Ecto neural progenitor cell (in vitro differentiated cells): ENCODE measurements around the gene SIRT1.
A peak's percentile ranks its signal among the peaks of the same experiment; 100 is the strongest.
"Not testable (repeated sequence)": the region's sequence is repeated elsewhere in the genome, so short reads cannot be mapped to it uniquely, and the experiment has no call there.

ENCODE experiments used
- DNase-seq: peaks from one replicate; pipeline ENCODE4 v3.0.0-alpha.2; 2018; ENCODE audit warnings: low spot score

Gene SIRT1

DNA sequence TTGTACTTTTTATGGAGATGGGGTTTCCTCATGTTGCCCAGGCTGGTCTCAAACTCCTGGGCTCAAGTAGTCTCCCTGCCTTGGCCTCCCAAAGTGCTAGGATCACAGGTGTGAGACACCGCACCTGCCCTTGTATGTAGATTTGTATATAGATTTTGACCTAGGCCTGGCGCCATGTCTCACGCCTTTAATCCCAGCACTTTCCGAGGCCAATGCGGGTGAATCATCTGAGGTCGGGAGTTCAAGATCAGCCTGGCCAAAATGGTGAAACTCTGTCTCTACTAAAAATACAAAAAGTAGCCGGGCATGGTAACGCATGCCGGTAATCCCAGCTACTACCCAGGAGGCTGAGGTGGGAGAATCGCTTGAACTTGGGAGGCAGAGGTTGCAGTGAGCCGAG lies 7.0 kb upstream of the SIRT1 start:
- DNase-seq: not testable (repeated sequence)

DNA sequence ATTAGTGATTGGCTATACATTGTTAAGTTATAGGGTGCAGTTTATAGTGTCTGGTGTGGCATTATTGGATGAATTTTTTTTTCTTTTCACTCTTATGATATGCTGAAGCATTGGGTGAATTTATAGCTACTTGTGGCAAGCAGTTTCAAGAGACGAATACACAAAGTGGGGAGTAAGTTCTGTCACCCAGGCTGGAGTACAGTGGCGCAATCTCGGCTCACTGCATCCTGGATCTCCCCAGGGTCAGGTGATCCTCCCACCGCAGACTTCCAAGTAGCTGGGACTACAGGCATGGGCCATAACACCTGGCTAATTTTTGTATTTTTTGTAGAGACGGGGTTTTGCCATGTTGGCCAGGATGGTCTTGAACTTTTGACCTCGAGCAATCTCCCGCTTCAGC lies 6.3 kb upstream of the SIRT1 start:
- DNase-seq: no peak

DNA sequence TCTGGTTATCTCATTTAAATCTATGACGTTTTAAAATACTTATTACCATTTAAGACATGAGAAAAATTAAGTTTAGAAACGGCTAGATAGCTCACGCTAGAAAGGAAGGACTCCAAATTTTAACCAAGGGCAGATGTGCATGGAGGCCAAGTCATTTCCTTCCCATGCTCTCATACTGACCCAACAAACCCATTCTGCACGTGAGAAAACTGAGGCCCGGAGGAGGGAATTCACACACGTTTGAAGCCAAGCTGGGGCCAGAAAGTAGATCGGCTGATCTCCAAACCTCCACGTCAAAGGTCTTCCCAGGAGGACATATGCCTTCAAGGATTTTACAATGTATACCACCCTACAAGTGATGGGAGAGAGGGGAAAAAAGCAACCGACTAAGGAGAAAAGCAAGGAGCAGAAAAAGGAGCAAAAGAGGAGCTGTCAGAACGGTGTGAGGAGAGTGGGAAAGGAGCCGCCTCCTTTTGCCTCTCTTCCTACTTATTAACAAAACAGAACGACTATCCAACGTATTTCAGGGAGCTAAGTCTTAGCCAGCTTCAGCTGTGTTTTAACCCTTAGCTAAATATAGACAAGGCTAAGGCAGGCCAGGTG lies 645 bp upstream of the SIRT1 start:
- DNase-seq: no peak

DNA sequence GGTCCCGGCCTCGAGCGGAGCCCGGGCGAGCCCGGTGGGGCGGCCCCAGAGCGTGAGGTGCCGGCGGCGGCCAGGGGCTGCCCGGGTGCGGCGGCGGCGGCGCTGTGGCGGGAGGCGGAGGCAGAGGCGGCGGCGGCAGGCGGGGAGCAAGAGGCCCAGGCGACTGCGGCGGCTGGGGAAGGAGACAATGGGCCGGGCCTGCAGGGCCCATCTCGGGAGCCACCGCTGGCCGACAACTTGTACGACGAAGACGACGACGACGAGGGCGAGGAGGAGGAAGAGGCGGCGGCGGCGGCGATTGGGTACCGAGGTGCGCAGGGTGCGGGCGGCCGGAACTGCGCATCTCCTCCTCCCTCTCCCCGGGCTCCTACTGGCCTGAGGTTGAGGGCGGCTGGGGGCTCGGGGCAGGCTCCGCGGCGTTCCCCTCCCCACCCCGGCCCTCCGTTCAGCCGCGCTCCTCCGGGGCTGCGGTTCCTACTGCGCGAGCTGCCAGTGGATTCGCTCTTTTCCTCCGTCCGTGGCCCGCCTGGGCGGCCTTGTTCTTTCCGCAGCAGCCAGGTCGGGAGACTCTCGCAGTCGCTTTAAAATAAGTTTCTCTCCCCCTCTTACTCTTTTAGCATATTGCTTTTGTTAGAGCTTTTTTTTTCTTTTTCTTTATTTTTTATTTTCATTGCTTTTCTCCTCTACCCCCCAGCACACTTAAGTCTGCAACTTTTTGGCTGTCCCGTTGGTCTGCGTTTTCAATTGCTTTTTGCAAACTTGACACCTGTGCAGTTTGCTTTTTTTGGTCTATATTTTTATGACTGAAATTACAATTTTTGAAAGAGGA lies 600 bp downstream of the SIRT1 start:
- DNase-seq: peak; percentile 85

DNA sequence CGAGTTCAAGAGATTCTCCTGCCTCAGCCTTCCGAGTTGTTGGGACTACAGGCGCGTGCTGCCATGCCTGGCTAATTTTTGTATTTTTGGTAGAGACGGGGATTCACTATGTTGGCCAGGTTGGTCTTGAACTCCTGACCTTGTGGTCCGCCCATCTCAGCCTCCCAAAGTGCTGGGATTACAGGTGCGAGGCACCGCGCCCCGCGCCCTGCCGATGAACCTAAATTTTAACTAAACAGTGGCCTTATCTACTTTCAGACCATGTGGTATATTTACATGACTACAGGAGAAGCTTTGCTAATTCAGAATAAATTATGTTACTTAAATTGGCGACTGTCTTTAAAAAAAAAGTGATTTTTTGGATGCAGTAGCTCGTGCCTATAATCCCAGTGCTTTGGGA lies 9.2 kb downstream of the SIRT1 start:
- no peak for DNase-seq

DNA sequence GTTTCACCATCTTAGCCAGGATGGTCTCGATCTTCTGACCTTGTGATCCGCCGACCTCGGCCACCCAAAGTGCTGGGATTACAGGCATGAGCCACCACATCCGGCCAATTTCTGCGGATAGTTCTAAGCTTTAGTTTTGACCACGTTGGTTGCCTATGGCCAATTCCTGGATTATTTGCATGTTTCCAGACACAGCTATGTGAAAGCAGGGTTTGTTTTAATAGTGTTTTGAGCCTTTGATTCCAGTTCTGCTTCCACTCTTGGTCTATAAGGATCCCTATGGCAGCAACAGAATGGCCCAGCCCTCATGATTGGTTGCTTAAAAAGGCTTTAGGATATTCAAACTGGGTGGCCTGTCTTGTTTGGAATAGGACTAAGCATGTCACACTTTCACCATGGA lies 19.1 kb downstream of the SIRT1 start:
- DNase-seq: no peak

DNA sequence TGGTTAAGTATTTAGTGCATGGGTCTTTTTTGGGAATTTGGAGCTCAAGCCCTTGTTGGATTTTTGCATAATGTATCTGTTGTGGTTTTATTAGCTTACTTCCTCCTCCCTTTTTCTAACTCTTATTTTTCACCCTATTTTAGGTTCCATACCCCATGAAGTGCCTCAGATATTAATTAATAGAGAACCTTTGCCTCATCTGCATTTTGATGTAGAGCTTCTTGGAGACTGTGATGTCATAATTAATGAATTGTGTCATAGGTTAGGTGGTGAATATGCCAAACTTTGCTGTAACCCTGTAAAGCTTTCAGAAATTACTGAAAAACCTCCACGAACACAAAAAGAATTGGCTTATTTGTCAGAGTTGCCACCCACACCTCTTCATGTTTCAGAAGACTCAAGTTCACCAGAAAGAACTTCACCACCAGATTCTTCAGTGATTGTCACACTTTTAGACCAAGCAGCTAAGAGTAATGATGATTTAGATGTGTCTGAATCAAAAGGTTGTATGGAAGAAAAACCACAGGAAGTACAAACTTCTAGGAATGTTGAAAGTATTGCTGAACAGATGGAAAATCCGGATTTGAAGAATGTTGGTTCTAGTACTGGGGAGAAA lies 28.0 kb downstream of the SIRT1 start:
- DNase-seq: no peak

DNA sequence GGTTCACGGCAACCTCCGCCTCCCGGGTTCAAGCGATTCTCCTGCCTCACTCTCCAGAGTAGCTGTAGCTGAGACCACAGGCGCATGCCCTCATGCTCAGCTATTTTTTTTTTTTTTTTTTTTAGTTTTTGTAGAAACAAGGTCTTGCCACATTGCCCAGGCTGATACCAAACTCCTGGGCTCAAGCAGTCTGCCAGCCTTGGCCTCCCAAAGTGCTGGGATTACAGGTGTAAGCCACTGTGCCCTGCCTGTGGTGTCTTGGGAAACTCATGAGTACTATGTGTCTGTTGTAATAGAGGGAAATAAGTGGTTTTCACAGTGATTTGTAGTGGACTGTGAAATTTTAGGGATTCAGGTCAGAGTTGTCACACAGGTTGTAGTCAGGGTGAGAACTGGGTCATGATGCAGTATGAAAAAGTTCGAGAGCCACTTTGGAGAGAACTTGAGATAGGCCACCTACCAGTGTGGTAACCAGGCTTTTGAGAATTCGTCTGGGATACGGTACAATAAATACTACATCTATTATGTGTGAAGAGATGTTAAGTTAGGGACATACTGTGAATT lies 30.4 kb downstream of the SIRT1 start:
- no peak for DNase-seq

DNA sequence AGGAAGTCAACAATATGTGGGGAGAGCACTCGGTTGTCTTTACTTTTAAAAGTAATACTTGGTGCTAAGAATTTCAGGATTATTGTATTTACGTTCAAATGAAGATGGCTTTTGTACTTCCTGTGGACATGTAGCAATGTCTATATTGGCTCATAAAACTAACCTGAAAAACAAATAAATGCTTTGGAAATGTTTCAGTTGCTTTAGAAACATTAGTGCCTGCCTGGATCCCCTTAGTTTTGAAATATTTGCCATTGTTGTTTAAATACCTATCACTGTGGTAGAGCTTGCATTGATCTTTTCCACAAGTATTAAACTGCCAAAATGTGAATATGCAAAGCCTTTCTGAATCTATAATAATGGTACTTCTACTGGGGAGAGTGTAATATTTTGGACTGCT lies 32.7 kb downstream of the SIRT1 start:
- DNase-seq: no peak

DNA sequence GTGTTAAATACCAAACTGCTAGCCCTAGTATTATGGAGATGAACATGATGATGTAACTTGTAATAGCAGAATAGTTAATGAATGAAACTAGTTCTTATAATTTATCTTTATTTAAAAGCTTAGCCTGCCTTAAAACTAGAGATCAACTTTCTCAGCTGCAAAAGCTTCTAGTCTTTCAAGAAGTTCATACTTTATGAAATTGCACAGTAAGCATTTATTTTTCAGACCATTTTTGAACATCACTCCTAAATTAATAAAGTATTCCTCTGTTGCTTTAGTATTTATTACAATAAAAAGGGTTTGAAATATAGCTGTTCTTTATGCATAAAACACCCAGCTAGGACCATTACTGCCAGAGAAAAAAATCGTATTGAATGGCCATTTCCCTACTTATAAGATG lies 33.2 kb downstream of the SIRT1 start:
- DNase-seq: no peak

DNA sequence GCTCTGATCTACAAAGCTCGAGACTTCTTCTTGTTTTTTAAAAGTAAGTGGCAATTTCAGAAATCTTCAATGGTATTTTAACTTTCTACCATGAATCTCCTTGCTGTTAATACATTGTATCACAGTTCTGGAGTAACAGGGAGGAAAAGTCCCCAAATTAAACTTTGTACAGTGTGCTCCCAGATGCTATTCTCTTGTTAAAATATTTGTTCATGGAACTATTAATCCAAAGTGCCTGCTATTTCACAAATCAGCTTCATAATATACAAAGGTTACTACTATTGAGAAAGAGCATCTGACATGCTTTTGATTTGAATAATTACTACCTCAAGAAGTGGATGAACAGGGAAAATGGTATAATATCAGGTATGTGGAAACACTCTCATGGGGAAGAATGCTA lies 36.6 kb downstream of the SIRT1 start:
- no peak for DNase-seq

DNA sequence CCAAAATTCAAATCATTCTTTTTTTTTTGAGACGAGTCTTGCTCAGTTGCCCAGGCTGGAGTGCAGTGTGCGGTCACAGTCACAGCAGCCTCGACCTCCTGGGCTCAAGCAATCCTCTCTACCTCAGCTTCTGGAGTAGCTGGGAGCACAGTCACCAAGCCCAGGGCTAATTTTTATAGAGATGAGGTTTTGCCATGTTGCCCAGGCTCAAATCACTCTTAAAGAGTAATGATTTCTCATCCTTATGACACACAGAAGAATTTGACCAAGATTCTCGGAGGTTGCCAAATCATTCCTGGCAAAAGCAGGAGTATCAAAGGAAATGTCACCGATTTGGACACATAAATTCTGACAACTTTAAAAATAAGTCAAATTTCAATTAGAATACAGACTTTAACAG lies 39.1 kb downstream of the SIRT1 start:
- no peak for DNase-seq

DNA sequence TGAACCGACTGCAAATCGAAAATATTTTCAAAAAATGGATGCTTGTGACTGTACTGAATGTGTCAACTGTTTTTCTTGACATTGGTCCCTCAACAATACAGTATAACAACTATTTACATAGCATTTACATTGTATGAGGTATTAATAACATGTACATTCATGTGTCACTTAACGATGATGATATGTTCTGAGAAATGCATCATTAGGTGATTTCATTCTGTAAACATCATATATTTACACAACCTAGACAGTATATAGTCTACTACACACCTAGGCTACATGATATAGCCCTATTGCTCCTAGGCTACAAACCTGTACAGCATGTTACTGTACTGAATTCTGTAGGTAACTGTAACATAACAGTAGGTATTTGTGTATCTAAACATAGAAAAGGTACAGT lies 39.7 kb downstream of the SIRT1 start:
- no peak for DNase-seq

DNA sequence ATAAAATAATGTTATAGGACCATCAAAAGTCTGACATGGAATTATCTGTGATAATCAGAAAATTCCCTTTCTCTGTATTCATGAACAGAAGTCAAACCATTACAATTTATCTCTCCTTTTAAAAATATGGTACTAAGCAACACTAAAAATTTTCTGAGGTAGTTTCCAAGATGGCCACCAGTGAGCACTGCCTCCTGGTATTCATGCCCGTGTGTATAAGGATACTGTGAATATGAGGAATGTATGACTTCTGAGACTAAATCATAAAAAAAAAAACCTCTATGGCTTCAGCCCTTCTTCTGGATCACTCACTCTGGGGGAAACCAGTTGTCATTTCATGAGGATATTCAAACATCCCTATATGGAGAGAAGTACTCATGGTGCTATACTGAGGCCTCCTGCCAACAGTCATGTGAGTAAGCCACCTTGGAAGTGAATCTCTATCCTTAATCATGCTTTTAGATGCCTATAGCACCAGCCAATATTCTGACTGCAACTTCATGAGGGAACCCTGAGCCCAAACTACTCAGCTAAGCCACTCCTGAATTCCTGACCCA lies 41.1 kb downstream of the SIRT1 start:
- no peak for DNase-seq

DNA sequence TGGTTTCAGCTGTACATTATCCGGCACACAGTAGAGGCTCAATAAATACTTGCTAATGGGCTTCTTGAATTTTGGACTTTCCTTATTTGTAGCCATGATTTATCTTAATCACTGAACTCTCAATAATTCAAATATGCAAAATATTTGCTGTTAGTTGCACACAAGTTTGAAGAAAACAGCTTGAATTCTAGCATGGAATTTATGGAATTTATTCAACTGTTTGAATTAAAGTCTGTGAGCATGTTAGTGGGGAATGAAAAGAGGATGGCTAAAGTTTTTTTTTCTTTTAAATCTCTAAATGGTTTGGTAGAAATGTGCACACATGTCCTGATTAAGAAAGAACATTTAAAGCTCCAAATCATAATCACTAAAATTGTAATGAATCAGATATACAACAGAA lies 42.5 kb downstream of the SIRT1 start:
- no peak for DNase-seq

DNA sequence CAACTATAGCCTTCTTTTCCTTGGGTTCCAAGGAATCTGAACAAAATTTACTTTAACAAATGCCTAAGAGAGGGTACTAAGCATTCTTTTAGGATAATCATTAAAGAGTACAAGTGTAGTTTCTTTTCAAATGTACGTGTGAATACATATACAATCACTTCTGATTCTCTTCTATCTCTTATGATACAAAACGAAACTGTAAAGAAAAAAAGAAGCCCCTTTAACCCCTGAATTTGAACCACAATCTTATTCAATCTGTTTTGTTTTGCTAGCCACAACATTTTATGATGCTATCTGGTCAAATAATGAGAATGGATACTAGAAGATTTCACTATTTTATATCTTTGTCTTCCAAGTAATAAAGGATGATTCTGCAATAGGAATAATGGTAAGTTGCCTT lies 48.7 kb downstream of the SIRT1 start:
- no peak for DNase-seq

DNA sequence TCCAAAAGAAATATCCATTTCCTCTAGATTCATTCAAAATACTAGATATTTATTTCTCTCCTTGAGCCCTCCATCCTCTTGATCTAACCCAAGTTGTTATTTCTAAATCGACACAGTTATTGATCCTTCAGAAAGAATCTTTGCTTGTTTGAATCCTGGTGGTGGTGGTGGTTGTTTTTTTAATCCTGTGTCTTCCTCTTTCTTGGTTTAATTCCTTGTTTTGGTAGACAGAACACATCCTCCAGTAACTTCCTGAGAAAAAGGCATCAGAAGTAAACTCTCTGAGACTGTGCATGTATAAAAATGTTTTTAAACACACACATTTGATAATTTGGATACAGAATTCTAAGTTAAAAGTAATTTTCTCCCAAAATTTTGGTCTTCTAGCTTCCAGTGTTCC lies 49.9 kb downstream of the SIRT1 start:
- DNase-seq: no peak

DNA sequence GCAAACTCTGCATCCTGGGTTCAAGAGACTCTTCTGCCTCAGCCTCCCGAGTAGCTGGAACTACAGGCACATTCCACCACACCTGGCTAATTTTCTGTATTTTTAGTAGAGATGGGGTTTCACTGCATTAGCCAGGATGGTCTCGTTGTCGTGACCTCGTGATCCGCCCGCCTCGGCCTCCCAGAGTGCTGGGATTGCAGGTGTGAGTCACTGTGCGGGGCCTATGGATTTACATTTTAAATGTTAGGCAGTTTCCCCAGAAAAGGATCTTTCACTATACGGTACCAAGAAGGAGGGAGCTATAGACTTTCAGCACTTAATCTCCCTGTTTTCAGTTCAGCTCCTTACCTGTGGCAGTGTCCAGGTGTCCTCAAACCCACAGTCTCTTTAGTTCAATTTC lies 50.8 kb downstream of the SIRT1 start:
- no peak for DNase-seq

DNA sequence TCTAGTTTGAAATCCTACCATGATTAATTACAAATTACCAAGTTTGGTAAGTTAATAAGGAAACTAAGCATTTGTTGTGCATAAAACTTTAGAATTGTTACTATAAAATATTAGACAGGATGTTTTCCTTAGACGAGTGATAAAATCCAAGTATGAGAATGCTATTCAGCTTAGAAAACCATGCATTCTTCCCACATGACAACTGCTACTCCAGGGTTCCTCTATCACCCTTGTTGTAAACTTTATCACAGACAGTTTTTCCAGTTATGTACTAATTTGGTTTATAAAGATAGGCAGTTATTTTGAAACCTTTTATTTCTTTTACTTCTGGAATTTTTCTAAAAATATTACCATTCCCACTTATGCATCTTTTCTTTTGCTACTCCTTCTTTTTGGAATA lies 52.0 kb downstream of the SIRT1 start:
- DNase-seq: no peak

DNA sequence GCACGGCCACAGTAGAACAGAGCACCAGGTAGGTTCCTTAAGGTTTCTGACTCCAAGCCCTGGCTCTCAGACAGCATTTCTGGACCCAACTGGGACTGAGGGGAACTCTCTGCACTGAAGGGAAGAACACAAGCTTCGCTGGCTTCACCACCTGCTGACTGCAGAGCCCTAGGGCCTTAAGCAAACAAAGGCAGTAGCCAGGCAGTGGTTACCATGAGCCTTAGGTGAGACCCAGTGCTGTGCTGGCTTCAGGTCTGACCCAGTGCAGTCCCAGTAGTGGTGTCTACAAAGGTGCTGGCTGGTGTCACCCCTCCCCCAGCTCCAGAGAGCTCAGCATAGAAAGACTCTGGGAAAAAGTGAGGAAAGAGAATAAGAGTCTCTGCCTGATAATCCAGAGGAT lies 59.5 kb downstream of the SIRT1 start:
- DNase-seq: no peak

DNA sequence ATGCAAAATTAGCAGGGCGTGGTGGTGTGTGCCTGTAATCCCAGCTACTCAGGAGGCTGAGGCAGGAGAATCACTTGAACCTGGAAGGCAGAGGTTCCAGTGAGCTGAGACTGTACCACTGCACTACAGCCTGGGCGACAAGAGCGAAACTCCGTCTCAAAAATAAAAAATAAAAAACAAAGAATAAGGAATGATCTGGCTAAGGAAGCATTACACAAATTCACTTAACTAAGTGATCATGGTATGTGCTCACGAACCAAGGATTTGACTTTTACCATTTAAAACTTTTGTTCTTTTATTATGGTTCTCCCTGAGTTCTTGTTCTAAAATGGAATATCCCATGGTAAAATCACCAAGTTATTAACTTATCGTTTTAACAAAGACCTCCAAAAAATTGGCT lies 71.2 kb downstream of the SIRT1 start:
- DNase-seq: no peak

DNA sequence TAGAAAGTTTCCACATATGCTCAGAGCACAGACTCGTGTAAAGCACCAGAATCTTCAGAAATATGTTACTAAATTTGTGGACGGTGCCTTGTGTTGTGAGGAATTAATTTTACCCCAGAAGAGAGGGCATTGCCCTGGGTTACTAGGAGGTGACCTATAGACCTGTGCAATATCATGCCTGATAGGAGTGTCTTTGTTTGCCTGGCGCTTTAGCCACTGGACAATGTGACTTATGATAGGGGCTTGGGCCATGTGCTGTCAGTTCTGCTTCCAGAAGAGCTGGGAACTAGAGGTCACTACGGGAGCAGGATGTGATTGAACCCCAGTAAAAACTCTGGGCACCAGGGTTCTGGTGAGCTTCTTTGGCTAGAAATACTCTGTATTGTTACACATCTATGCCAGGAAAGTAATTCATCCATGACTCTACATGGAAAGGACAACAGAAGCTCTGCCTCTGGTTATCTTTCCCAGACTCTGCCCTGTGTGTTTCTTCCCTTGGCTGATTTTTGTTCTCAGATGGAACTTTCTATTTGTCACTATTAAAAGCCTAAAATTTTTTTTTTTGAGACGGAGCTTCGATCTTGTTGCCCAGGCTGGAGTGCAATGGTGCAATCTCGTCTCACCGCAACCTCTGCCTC lies 75.5 kb downstream of the SIRT1 start:
- no peak for DNase-seq
